AG04449 (cell line): ENCODE measurements around the gene TMA7.

Source experiments
- CTCF ChIA-PET: fragments of 350-600 bp; formaldehyde crosslinking; extraction: SDS; loops from one replicate; lab custom pipeline; 2021; ENCODE audit warnings: antibody characterized with exemption; lab: Yijun Ruan, JAX
- POLR2A ChIA-PET: fragments of 400-600, 350-600 bp; formaldehyde crosslinking; extraction: SDS; loops from one replicate; lab custom pipeline; 2020; ENCODE audit warnings: antibody characterized with exemption, inconsistent platforms; lab: Yijun Ruan, JAX
- DNase-seq: peaks from one replicate; pipeline ENCODE4 v3.0.0-alpha.2; 2010; ENCODE audit warnings: low read depth, low spot score
- H3K4me3 ChIP-seq: 2 replicates; pipeline ENCODE4 v1.5.1; 2011; ENCODE audit warnings: low read depth, mild to moderate bottlenecking, control low read depth, low read length
- TF ChIP-seq, protein P1 (sequence below): IDR thresholded peaks from one replicate; pipeline ENCODE4 v1.5.1; 2011; ENCODE audit warnings: mild to moderate bottlenecking, moderate library complexity, low read length, control low read depth, inconsistent platforms; ENCODE audit not compliant: insufficient read depth; ENCODE audit errors: missing control alignments

TMA7 gene

DNA sequence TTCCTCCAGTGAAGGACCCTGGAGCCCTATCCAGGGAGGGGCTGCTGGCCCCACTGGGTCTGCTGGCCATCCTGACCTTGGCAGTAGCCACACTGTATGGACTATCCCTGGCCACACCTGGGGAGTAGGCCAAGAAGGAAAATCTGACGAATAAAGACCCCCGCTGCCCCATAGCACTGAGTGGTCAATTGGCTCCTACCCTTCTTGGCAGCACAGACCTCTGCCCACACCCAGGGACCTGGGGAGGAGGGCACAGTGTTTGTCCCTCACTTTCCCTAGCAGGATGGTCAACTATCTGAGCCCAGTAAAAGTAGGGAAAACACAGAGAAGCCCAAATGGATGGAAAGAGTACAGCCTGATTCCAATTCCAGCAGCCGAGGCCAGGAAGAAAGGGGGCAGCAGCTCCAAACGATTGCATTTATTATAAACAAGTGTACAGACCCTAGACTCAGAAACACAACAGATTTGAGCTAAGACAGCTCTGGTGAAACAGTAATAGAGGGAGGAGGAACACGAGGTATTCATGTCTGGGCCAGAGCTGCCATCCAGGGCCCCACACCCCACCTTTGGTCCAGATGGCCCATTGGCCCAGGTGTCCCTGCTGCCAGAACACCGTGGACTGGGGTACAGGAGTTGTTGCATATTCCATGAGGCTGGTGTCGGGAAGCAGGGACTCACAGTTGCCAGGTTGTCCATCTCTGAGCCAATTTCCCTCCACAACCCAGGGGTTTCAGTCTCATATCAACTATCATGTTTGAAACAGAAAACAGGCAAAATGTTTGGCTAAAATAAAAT lies 27.6 kb downstream of the TMA7 start:
- ChIA-PET POLR2A (interaction anchor here (0.6 kb wide), 2 partner anchors 217 to 1234 kb away, joined by 3 read pairs; no protein-coding TSS in a partner anchor), CTCF (interaction anchor here (1.0 to 12.0 kb wide), 5 partner anchors 32 to 219 kb away, joined by 3 to 106 read pairs (median 8); no protein-coding TSS in a partner anchor)
- DNase-seq = no peak
- TF ChIP-seq, protein P1, sequence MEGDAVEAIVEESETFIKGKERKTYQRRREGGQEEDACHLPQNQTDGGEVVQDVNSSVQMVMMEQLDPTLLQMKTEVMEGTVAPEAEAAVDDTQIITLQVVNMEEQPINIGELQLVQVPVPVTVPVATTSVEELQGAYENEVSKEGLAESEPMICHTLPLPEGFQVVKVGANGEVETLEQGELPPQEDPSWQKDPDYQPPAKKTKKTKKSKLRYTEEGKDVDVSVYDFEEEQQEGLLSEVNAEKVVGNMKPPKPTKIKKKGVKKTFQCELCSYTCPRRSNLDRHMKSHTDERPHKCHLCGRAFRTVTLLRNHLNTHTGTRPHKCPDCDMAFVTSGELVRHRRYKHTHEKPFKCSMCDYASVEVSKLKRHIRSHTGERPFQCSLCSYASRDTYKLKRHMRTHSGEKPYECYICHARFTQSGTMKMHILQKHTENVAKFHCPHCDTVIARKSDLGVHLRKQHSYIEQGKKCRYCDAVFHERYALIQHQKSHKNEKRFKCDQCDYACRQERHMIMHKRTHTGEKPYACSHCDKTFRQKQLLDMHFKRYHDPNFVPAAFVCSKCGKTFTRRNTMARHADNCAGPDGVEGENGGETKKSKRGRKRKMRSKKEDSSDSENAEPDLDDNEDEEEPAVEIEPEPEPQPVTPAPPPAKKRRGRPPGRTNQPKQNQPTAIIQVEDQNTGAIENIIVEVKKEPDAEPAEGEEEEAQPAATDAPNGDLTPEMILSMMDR = no peak
- H3K4me3 ChIP-seq = no peak overlapping the region

DNA sequence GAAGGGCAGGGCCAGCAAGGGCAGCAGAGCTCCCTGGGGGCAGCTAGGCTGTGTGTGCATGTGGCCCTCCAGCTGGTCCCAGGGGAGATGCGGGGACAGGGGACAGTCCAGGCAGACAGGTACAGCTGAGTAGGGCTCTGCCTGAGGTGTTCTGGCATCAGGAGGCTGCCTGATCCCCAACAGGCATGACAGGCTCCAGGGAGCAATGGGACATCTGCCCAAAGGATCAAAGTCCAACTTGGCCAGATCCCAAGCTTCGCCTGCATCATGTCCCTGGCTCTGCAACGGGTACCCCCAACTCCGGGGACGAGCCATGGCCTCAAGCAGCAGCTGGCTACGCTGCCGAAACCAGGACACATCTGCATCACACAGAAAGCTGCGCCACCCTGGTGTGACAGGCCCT lies 28.3 kb downstream of the TMA7 start:
- no peak overlapping the region for H3K4me3 ChIP-seq
- DNase-seq = no peak
- ChIA-PET CTCF (interaction anchor here (1.0 to 12.0 kb wide), 3 partner anchors 78 to 217 kb away, joined by 3 to 106 read pairs (median 8); no protein-coding TSS in a partner anchor), POLR2A (no interaction called here)
- TF ChIP-seq, protein P1 = no peak

DNA sequence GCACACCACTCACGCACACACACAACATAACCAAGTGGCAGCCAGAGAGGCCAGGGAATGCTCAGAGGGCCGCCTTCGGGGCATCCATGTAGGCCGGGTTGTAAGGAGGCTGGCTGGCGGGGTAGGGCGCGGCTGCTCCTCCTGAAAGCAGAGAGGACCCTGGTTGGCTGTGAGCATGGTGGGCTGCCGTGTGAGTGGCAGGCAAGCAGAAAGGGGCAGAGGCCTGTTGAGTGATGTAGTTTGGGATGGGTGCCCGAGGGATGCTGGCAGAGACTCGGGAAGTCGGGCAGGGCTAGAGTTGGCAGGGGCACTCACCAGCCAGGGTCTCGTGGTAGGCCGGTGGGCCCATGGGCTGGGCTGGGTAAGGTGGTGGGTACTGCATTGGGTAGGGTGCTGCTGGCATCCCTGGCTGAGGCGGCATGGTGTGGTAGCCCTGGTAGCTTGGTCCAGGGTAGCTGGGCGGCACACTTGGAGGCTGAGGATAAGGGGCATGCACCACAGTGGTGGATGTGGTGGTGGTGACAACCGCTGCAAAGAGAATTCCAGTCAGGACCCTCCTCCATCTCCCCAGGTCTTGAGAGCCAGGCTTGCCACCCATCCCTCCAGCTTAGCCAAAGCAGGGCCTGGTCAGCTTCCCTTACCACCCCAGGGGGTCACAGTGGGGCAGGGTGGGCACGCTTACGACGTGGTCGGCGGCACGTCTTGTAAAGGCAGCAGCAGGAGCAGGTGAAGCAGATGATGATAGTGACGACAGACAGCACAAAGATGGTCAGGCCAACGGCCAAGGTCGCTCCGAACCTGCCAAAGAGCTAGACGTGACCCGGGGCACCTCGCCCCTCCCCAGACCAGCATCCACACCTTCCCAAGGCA lies 29.2 kb downstream of the TMA7 start:
- DNase-seq = no peak
- TF ChIP-seq, protein P1 = no peak
- POLR2A ChIA-PET = interaction anchor here (0.7 kb wide), 1 partner anchor 166 kb away, joined by 3 read pairs; no protein-coding TSS in a partner anchor
- H3K4me3 ChIP-seq = no peak overlapping the region
- CTCF ChIA-PET = interaction anchor here (0.8 to 12.0 kb wide), 4 partner anchors 18 to 80 kb away, joined by 3 to 106 read pairs (median 7); no protein-coding TSS in a partner anchor

DNA sequence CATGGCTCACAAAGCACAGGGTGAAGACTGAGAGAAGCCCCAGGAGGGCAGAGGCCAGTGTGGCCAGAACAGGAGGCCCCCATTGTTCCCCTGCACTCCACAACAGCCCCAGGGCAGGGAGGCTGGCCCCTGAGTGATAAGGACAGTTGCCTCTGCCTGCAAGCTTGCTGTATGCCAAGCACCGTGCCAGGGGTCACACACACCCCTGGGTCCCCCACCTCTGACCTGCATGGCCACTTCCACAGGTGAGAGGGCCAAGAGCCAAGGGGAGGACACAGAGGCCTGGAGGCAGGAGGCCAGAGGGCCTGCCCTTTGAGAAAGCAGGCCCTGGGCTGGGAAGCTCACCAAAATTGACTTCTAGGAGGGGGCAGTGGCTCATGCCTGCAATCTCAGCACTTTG lies 30.2 kb downstream of the TMA7 start:
- ChIA-PET POLR2A (no interaction called here), CTCF (interaction anchor here (1.0 to 2.2 kb wide), 4 partner anchors 16 to 89 kb away, joined by 3 to 8 read pairs (median 5); no protein-coding TSS in a partner anchor)
- no peak overlapping the region for H3K4me3 ChIP-seq
- TF ChIP-seq, protein P1 = no peak
- no peak for DNase-seq

DNA sequence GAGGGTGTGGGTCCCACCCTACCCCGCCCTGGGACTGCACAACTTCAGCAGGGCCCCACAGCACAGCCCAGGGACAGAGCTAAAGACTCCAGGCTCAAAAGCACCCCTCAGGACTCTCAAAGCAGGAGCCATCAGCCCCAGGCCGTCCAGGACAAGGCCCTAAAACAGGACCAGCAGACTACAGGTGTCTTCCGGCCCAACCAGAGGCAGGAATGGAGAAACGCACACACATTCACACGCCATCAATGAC lies 32.5 kb downstream of the TMA7 start:
- ChIA-PET CTCF (interaction anchor here (1.0 to 3.9 kb wide), 11 partner anchors 9 to 86 kb away, joined by 3 to 30 read pairs (median 10); no protein-coding TSS in a partner anchor), POLR2A (interaction anchor here (1.3 kb wide), 1 partner anchor 26 kb away, joined by 7 read pairs; the partner anchor contains the start of gene ATRIP)
- no peak for DNase-seq
- peak overlapping the region; percentile 85 for H3K4me3 ChIP-seq
- TF ChIP-seq, protein P1 = no peak
